Stomach (tissue), 9 donors: Measurements from ENCODE around the gene MAP3K13. TPM values are rescaled to one million over a fixed set of nuclear protein-coding genes. Genes with fewer than 3 reads are reported as not detected.

Source experiments
- DNase-seq, 2 donors: peaks; one replicate each; pipeline versions ENCODE4 v3.0.0 to v3.0.0-alpha.2; 2013 to 2019
- H3K27ac ChIP-seq, 5 donors: fragments of 200-600 bp in 4 of 5; sonication (generic) in 4 of 5; one replicate each; pipeline ENCODE4 v1.5.1; 2013 to 2019; ENCODE audit warnings: mild to moderate bottlenecking in 1 of 5, moderate library complexity in 1 of 5
- H3K27me3 ChIP-seq, 3 donors: fragments of 200-600 bp; sonication (generic); one replicate each; pipeline ENCODE4 v1.5.1; 2017 to 2019; ENCODE audit warnings: mixed run types in 1 of 3
- H3K36me3 ChIP-seq, 4 donors: fragments of 200-600 bp; sonication (generic); 1 replicate in 3 of 4; 2 replicates in 1 of 4; pipeline ENCODE4 v1.5.1; 2016 to 2019
- H3K4me1 ChIP-seq, 4 donors: fragments of 200-600 bp; sonication (generic); one replicate each; pipeline ENCODE4 v1.5.1; 2016 to 2019
- H3K4me3 ChIP-seq, 4 donors: fragments of 200-600 bp; sonication (generic) in 3 of 4; one replicate each; pipeline ENCODE4 v1.5.1; 2016 to 2019; ENCODE audit warnings: mild to moderate bottlenecking in 1 of 4
- H3K9me3 ChIP-seq, 4 donors: fragments of 200-600 bp; sonication (generic); one replicate each; pipeline ENCODE4 v1.5.1; 2016 to 2019
- EP300 ChIP-seq: sonication (generic); formaldehyde crosslinking; IDR thresholded peaks from one replicate; pipeline ENCODE4 v1.6.1; 2017; ENCODE audit warnings: antibody characterized with exemption
- POLR2A ChIP-seq, 4 donors: fragments of 450-650 bp; IDR thresholded peaks; one replicate each; pipeline ENCODE4 v1.6.1; 2016; ENCODE audit warnings: antibody characterized with exemption in 4 of 4, control low read depth in 2 of 4, mild to moderate bottlenecking in 1 of 4, moderate library complexity in 1 of 4
- POLR2AphosphoS5 ChIP-seq, 3 donors: sonication (generic); formaldehyde crosslinking; IDR thresholded peaks; one replicate each; pipeline ENCODE4 v1.6.1; 2016; ENCODE audit warnings: antibody characterized with exemption in 3 of 3
- WGBS, 5 donors: extraction: QIAGEN DNeasy Blood & Tissue Kit in 3 of 5; methylation state at CpG; one replicate each; pipeline versions ENCODE4 v1.1.5 to v1.1.7; 2013 to 2018; 5-methylcytosine and 5-hydroxymethylcytosine counted together
- intact Hi-C: fragments of 100-400 bp; cut with DNase I; formaldehyde crosslinking; loops from one replicate; pipeline ENCODE4 v1.15.1; 2023; ENCODE audit warnings: low total_unique reads
- polyA plus RNA-seq, 3 donors: library from polyadenylated mRNA; stranded (reverse); fragments of 200-250 nt; gene quantifications; one replicate each; pipeline ENCODE4 v1.2.3, GENCODE V29; 2013
- total RNA-seq, 5 donors: library from RNA; depleted of rRNA; stranded (reverse); fragments of >200 nt; gene quantifications; one replicate each; pipeline versions ENCODE4 v1.1.0 to v1.2.3, GENCODE V29; 2014 to 2016
- TF ChIP-seq, protein P1 (sequence below), 7 experiments: fragments of 450-650 bp in 4 of 7; fragments of 200-600 bp in 3 of 7; sonication (generic) in 3 of 7; IDR thresholded peaks; one replicate each; pipeline ENCODE4 v1.5.1; 2016 to 2019; ENCODE audit warnings: antibody characterized with exemption in 7 of 7, control low read depth in 2 of 7, mild to moderate bottlenecking in 1 of 7
- donor health status: healthy with polysubstance abuse.
- donor health status: Bipolar disorder and iron deficiency.
- donor health status: healthy.

Gene MAP3K13
- total and polyA plus RNA-seq, 8 donors, result 11.7 to 315 (median 31.0) TPM

DNA sequence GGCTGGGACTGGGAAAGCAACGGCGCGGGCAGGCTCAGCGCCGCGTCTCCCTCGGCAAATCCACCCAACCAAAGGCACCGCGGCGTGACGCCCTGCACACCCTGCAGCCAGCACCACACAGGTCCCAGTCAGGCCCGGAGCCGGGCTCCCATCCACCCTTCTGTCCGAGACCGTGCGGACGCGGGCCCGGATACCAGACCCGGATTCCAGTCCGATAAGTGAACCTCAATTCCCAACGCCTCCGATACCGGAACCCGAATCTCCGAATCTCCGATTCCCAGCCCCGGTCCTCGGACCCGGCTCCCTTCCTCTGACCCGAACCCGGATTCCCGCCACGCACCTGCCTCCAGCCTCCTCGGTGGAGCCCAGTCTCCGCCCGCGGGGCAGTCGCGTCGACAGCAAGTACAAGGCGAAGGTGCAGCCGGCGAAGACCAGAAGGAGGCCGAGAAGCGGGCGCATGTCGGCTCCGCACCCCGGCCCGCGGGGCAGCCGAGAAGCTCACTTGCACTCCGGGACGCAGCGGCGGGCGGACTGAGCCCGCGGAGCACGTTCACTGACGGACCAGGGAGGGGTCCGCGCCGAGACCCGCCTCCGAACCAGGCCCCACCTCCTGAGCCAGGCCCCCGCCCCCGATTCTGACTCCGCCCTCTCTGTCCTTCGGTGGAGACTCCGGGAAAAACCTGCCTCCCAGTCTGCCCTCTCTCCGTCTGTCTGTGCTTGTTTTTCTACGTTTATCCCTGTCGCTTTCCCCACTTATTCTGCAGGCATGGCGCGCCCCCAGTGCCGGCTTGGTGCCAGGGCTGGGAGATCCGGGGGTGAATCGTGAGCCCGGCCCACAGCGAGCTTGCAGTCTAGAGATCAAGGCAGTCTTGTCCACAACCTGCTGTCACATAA lies 135.8 kb downstream of the MAP3K13 start, which contains the start of gene TMEM41A:
TSS of gene TMEM41A (minus strand) at position 533 of the 894 bp plus-strand sequence. CDS start at position 459, 74 bp downstream.
- intact Hi-C loops, result no loop called here
- Histone ChIP-seq H3K4me3 (peak within 1 kb of the TSS; percentile 83 to 92 (median 88)), H3K27ac (peak within 1 kb of the TSS; percentile 92 to 95 (median 93)), H3K36me3 (peaks cover 24 to 32% (median 31%) of the 10 kb centered on the region in 4 donors), H3K9me3 (no peaks in the 10 kb centered on the region), H3K27me3 (peaks cover 0 to 7% (median 0%) of the 10 kb centered on the region in 3 donors), H3K4me1 (peaks cover 16 to 42% (median 37%) of the 10 kb centered on the region in 4 donors)
- TF ChIP-seq EP300 (no peak), POLR2AphosphoS5 (IDR thresholded peaks at IDR 0.05) (peak; percentile 72 to 97 (median 96)), POLR2A (IDR thresholded peaks at IDR 0.05) (peak in 2 of 4 donors; percentile 15 to 83)
- DNase-seq, result peak; percentile 97
- 0 to 3% (median 1%) methylated on average over 35 to 82 of the region's 82 CpGs for WGBS, 5 donors

- H3K27ac ChIP-seq, result peak overlapping the region; percentile 64 to 85 (median 67)
- TF ChIP-seq, protein P1, sequence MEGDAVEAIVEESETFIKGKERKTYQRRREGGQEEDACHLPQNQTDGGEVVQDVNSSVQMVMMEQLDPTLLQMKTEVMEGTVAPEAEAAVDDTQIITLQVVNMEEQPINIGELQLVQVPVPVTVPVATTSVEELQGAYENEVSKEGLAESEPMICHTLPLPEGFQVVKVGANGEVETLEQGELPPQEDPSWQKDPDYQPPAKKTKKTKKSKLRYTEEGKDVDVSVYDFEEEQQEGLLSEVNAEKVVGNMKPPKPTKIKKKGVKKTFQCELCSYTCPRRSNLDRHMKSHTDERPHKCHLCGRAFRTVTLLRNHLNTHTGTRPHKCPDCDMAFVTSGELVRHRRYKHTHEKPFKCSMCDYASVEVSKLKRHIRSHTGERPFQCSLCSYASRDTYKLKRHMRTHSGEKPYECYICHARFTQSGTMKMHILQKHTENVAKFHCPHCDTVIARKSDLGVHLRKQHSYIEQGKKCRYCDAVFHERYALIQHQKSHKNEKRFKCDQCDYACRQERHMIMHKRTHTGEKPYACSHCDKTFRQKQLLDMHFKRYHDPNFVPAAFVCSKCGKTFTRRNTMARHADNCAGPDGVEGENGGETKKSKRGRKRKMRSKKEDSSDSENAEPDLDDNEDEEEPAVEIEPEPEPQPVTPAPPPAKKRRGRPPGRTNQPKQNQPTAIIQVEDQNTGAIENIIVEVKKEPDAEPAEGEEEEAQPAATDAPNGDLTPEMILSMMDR (IDR thresholded peaks at IDR 0.05), result no peak
- TF ChIP-seq EP300 (no peak), POLR2A (IDR thresholded peaks at IDR 0.05) (no peak), POLR2AphosphoS5 (IDR thresholded peaks at IDR 0.05) (no peak)
- H3K27me3 ChIP-seq, result peaks cover 0 to 8% (median 0%) of the 10 kb centered on the region in 3 donors
- H3K36me3 ChIP-seq, result peaks cover 2 to 11% (median 7%) of the 10 kb centered on the region in 4 donors
- DNase-seq, result peak; percentile 73 to 81
- no peak overlapping the region for H3K4me3 ChIP-seq
- H3K4me1 ChIP-seq, result peaks cover 0 to 33% (median 23%) of the 10 kb centered on the region in 4 donors
- intact Hi-C loops, result no loop called here
- 38 to 49% (median 41%) methylated on average over 3 of the region's 3 CpGs for WGBS, 5 donors
- H3K9me3 ChIP-seq, result no peaks in the 10 kb centered on the region
Observed at GRCh38 chr3:185502987-185503386, 140.1 kb downstream of the MAP3K13 start.

GRCh38 chr3:185503521-185503920 lies 140.6 kb downstream of the MAP3K13 start:
- DNase-seq, result peak; percentile 32 to 38
- H3K27me3 ChIP-seq, result peaks cover 0 to 8% (median 0%) of the 10 kb centered on the region in 3 donors
- TF ChIP-seq POLR2A (IDR thresholded peaks at IDR 0.05) (no peak), EP300 (no peak), POLR2AphosphoS5 (IDR thresholded peaks at IDR 0.05) (no peak)
- TF ChIP-seq, protein P1 (IDR thresholded peaks at IDR 0.05), result no peak
- peak overlapping the region; percentile 64 to 85 (median 67) for H3K27ac ChIP-seq
- peaks cover 4 to 17% (median 11%) of the 10 kb centered on the region in 4 donors for H3K36me3 ChIP-seq
- intact Hi-C loops, result no loop called here
- no peak overlapping the region for H3K4me3 ChIP-seq
- peaks cover 0 to 30% (median 20%) of the 10 kb centered on the region in 4 donors for H3K4me1 ChIP-seq
- 31 to 60% (median 33%) methylated on average over 1 of the region's 1 CpG for WGBS, 5 donors
- H3K9me3 ChIP-seq, result no peaks in the 10 kb centered on the region

DNA sequence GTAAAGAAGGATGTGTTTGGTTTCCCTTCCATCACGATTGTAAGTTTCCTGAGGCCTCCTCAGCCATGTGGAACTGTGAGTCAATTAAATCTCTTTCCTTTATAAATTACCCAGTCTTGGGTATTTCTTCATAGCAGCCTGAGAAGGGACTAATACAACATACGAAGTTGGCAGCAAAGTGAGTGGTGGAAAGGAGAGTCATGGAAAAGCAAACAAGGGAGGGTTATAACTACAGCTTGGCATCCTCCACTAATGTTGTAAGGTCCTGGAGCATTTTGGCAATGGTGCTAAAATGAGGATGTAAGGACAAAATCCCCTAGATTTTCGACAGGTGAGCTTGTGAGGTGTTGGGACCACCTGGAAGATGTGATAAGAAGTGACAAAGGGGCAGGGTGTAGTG lies 141.7 kb downstream of the MAP3K13 start:
- Histone ChIP-seq H3K9me3 (no peaks in the 10 kb centered on the region), H3K4me3 (no peak overlapping the region), H3K27me3 (peaks cover 0 to 8% (median 0%) of the 10 kb centered on the region in 3 donors), H3K27ac (peak overlapping the region; percentile 64 to 85 (median 67)), H3K36me3 (peaks cover 4 to 26% (median 16%) of the 10 kb centered on the region in 4 donors), H3K4me1 (peaks cover 0 to 24% (median 14%) of the 10 kb centered on the region in 4 donors)
- TF ChIP-seq, protein P1 (IDR thresholded peaks at IDR 0.05), result no peak
- TF ChIP-seq EP300 (no peak), POLR2AphosphoS5 (IDR thresholded peaks at IDR 0.05) (peak in 2 of 3 donors; percentile 59 to 75)
- intact Hi-C loops, result no loop called here
- peak; percentile 43 to 58 for DNase-seq
- 20 to 44% (median 38%) methylated on average over 3 of the region's 3 CpGs for WGBS, 5 donors
